Erythroblast (primary cell): ENCODE measurements around the gene RDH13.
"Not testable (repeated sequence)": the region's sequence is repeated elsewhere in the genome, so short reads cannot be mapped to it uniquely, and the experiment has no call there.

Source experiments
- GATA1 ChIP-seq: IDR thresholded peaks from 2 replicates; pipeline ENCODE4 v1.6.1; 2011; ENCODE audit warnings: low read depth, mild to moderate bottlenecking, control low read depth, low read length, moderate library complexity
- POLR2A ChIP-seq: IDR thresholded peaks from 2 replicates; pipeline ENCODE4 v1.6.1; 2011; ENCODE audit warnings: mild to moderate bottlenecking, low read length

- not testable (repeated sequence) for TF ChIP-seq POLR2A, GATA1
Measured at GRCh38 chr19:55008189-55008588, 54.8 kb downstream of the RDH13 start.
